Kidney epithelial cell (primary cell): ENCODE results near the gene MYO16. TPM values are rescaled to one million over a fixed set of nuclear protein-coding genes. Genes with fewer than 3 reads are reported as not detected.

Source experiments
- DNase-seq: peaks from one replicate; pipeline ENCODE4 v3.0.0-alpha.2; 2010; ENCODE audit warnings: low read depth
- H3K27me3 ChIP-seq: 2 replicates; pipeline ENCODE4 v1.6.0; 2011; ENCODE audit warnings: low read length; ENCODE audit not compliant: control insufficient read depth, insufficient read depth
- H3K36me3 ChIP-seq: 2 replicates; pipeline ENCODE4 v1.5.1; 2011; ENCODE audit warnings: low read length; ENCODE audit not compliant: control insufficient read depth, insufficient read depth
- H3K4me3 ChIP-seq: 2 replicates; pipeline ENCODE4 v1.5.1; 2011; ENCODE audit warnings: low read depth, mild to moderate bottlenecking, control low read depth, low read length
- CTCF ChIP-seq: IDR thresholded peaks from 2 replicates; pipeline ENCODE4 v1.5.1; 2011; ENCODE audit warnings: mild to moderate bottlenecking, moderate library complexity, low read length, control low read depth, inconsistent platforms; ENCODE audit not compliant: insufficient read depth, poor library complexity, severe bottlenecking
- total RNA-seq: library from RNA; depleted of rRNA; stranded (reverse); fragments of >200 nt; gene quantifications from 2 replicates; pipeline ENCODE4 v1.2.3, GENCODE V29; 2015

MYO16 gene
- total RNA-seq, 1 donor from 2014 or later, result 0.38 TPM

- DNase-seq, result no peak
- no peak for TF ChIP-seq CTCF
- H3K27me3 ChIP-seq, result no peaks in the 10 kb centered on the region
- no peak overlapping the region for H3K4me3 ChIP-seq
- no peaks in the 10 kb centered on the region for H3K36me3 ChIP-seq
Observed at GRCh38 chr13:109093998-109094397, 464.6 kb downstream of the MYO16 start.

DNA sequence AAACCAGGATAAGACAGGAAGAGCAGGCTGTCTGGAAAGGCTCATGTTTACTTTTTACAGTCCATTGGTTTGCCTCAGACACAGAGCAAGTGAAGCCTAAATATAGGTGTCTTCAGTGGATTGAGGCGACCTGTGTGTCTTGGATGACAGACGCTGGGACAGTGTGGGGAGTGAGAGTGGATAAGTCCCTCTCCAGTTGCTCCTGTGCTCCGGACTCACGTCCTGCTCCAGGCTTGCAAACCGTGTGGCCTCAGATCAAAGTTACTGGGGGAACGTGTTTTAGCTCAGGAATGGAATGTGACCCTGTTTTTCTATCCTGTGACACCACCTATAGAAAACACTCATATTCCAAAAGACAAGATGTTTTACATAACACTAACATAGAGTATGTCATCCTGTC, 465.7 kb downstream of the MYO16 start:
- no peaks in the 10 kb centered on the region for H3K36me3 ChIP-seq
- TF ChIP-seq CTCF, result no peak
- H3K27me3 ChIP-seq, result no peaks in the 10 kb centered on the region
- no peak for DNase-seq
- no peak overlapping the region for H3K4me3 ChIP-seq

- Histone ChIP-seq H3K36me3 (no peaks in the 10 kb centered on the region), H3K27me3 (no peaks in the 10 kb centered on the region), H3K4me3 (no peak overlapping the region)
- no peak for DNase-seq
- no peak for TF ChIP-seq CTCF
Observed at GRCh38 chr13:109096101-109096500, 466.7 kb downstream of the MYO16 start.

GRCh38 chr13:109100705-109101304, 471.4 kb downstream of the MYO16 start:
- no peak overlapping the region for H3K4me3 ChIP-seq
- no peak for DNase-seq
- no peaks in the 10 kb centered on the region for H3K27me3 ChIP-seq
- no peak for TF ChIP-seq CTCF
- no peaks in the 10 kb centered on the region for H3K36me3 ChIP-seq

DNA sequence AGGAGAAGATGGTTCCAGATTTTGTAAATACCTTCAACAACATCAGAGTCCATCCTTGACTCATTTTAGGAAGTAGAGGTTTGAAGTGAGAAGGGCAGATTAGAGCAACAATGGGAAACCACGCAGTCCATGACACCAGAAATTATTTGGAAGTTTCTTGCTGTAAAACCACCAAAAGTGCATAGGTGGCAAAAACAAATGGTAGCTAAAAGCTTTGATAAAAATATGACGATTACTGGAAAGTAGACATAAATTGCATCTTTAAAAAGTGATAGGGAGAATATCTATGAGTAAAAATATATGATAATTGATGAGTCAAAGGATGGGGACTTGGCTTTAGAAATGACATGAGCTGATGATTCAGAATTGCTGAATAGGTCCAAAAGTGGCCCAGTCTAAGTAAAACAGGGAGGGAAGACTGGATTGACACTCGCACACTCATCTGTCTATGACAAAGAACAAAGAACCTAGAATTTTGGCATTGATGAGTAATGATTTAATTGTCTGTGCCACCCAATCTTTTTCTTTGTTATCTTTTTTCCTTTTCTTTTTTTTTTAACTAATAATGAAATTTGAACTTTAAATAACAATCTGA, 472.2 kb downstream of the MYO16 start:
- no peak overlapping the region for H3K4me3 ChIP-seq
- no peak for TF ChIP-seq CTCF
- DNase-seq, result no peak
- H3K27me3 ChIP-seq, result no peaks in the 10 kb centered on the region
- no peaks in the 10 kb centered on the region for H3K36me3 ChIP-seq

GRCh38 chr13:109105899-109106298, 476.5 kb downstream of the MYO16 start:
- TF ChIP-seq CTCF, result no peak
- DNase-seq, result no peak
- Histone ChIP-seq H3K27me3 (no peaks in the 10 kb centered on the region), H3K36me3 (no peaks in the 10 kb centered on the region), H3K4me3 (no peak overlapping the region)
